GM12872 (cell line): Measurements from ENCODE around the gene SLC12A4.

Source experiments
- TF ChIP-seq, protein P1 (sequence below): IDR thresholded peaks from 3 replicates; pipeline ENCODE4 v1.5.1; 2011; ENCODE audit warnings: low read depth, mild to moderate bottlenecking, low read length, moderate library complexity; ENCODE audit not compliant: insufficient read depth

SLC12A4 gene

GRCh38 chr16:67939507-67940445 is 28.7 kb downstream of the SLC12A4 start:
- TF ChIP-seq, protein P1, sequence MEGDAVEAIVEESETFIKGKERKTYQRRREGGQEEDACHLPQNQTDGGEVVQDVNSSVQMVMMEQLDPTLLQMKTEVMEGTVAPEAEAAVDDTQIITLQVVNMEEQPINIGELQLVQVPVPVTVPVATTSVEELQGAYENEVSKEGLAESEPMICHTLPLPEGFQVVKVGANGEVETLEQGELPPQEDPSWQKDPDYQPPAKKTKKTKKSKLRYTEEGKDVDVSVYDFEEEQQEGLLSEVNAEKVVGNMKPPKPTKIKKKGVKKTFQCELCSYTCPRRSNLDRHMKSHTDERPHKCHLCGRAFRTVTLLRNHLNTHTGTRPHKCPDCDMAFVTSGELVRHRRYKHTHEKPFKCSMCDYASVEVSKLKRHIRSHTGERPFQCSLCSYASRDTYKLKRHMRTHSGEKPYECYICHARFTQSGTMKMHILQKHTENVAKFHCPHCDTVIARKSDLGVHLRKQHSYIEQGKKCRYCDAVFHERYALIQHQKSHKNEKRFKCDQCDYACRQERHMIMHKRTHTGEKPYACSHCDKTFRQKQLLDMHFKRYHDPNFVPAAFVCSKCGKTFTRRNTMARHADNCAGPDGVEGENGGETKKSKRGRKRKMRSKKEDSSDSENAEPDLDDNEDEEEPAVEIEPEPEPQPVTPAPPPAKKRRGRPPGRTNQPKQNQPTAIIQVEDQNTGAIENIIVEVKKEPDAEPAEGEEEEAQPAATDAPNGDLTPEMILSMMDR: no peak

DNA sequence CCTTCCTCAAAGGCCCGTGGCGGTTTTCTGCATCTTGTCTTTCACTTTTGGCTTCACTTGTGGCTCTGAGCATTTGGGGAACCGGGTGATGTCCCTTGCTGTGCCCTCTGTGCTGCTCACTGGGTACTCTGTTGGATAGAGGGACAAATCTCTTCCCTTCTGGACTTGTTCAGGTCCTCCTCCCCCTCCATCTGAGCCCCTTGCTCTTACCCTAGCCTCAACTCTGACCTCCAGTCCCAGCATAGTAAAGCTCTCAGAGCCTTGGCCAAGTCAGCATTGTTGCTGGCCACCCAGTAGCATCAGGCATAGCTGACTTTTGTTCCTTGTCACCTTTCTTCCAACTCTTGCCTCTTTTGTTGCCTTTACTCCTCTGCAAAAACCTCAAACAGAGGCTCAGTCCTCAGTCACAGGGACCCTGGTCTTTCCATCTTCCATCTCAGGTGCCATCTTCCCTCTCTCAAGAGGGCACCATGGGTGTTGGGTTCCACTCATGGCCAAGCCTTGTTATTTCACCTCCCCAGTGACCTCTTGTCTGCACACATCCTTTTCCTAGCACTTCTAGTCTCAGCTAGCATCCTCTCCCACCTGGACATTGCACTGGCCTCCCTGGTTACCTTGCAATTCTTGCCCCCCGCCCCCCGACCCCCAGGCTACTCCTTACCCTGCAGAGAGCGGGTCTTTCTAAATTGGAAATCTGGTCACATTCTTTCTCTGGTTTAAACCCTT is 31.4 kb downstream of the SLC12A4 start:
- TF ChIP-seq, protein P1: no peak

DNA sequence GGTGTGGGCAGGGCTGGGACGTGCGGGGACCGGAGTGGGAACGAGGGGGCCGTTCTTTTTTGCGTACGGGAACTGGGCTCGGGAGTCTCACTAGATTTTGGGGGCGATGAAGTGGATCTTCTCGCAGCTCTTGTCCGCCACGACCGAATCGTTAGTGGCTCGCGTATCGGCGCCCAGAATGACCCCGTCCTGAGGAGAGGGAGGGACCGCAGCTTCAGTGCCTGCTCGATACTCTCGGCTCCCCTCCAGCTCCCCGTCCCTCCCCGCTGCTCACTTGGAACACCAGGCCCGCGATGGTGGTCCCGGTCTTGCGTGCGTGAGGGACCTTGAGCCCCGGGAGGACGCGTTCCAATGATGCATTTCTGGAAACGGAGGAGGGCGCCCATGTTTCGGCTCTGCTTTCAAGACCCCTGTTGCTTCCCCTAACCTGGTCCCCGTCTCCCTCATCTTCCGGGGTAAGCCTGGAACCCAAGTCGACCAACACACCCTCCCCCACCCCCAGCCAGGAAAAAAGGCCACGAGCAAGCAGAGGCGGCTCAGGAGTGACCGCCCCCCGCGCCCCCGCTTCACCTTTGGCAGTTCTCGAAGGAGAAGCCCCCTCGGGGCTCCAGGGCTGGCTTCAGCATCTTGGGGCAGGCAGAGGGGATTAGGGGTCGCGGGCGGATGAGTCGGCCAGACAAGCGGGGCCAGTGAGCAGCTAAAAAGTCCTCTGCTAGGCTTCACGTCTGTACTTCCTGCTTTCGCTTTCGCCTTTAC is 32.1 kb downstream of the SLC12A4 start, which contains the start of gene PSMB10:
Gene PSMB10 (minus strand): TSS at position 727 of the 756 bp plus-strand sequence. CDS start 101 bp downstream, at position 626.
- TF ChIP-seq, protein P1: no peak

- TF ChIP-seq, protein P1: no peak
These were observed 32.9 kb downstream of the SLC12A4 start for GRCh38 chr16:67935402-67936123.

DNA sequence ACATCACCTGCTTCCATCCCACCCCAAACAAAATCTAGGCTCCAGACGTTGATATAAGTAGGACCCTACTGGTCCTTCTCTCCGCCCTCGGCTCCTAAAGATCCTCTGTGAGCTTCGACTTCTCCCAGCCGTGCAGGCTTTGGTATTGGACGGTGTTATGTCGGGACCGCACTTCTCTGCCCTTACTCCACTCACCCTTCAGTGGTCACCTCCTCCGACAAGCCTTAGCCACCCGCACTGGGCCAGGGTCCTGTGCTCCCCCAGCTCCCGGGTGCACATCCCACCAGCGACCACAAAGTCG is 33.4 kb downstream of the SLC12A4 start:
- TF ChIP-seq, protein P1: no peak

- TF ChIP-seq, protein P1: no peak
These were observed 33.9 kb downstream of the SLC12A4 start for GRCh38 chr16:67934306-67935100.
